AG09309 (cell line): Measurements from ENCODE around the gene SLFN12L.
"Not testable (repeated sequence)": the region's sequence is repeated elsewhere in the genome, so short reads cannot be mapped to it uniquely, and the experiment has no call there.

Experiments used
- DNase-seq: peaks from one replicate; pipeline ENCODE4 v3.0.0-alpha.2; 2010; ENCODE audit warnings: low read depth
- H3K4me3 ChIP-seq: 2 replicates; pipeline ENCODE4 v1.5.1; 2011; ENCODE audit warnings: mild to moderate bottlenecking, low read depth, low read length, moderate library complexity; ENCODE audit not compliant: control insufficient read depth
- CTCF ChIP-seq: IDR thresholded peaks from 2 replicates; pipeline ENCODE4 v1.5.1; 2011; ENCODE audit warnings: mild to moderate bottlenecking, low read depth, low read length, inconsistent platforms; ENCODE audit not compliant: insufficient read depth, control insufficient read depth; ENCODE audit errors: missing control alignments

SLFN12L gene

GRCh38 chr17:35467824-35468223 is 69.7 kb downstream of the SLFN12L start:
- DNase-seq = no peak
- no peak for TF ChIP-seq CTCF
- no peak overlapping the region for H3K4me3 ChIP-seq

DNA sequence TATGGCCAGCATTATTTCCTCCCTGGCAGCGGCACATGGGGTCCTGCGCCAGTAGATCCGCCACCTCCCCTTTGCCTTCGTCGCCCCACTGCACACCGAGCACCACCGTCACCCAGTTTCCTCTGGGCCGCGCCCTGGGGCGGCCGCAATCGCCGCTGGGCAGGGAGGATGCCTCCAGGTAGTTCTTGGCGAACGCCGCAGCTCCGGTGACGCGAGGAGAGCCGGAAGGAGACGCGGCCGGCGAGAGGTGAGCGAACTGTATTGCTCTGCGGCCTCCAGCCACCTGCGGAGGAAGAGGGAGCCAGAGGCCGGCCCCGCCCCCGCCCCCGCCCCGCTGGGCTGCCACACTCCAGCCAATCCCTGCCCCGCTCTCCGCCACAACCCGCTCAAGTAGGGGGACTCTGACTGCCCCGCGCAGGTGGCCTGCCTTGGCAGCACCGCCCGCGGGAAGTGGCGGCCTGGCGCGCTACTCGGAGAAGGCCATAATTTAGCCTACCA is 77.1 kb downstream of the SLFN12L start:
- DNase-seq = no peak

DNA sequence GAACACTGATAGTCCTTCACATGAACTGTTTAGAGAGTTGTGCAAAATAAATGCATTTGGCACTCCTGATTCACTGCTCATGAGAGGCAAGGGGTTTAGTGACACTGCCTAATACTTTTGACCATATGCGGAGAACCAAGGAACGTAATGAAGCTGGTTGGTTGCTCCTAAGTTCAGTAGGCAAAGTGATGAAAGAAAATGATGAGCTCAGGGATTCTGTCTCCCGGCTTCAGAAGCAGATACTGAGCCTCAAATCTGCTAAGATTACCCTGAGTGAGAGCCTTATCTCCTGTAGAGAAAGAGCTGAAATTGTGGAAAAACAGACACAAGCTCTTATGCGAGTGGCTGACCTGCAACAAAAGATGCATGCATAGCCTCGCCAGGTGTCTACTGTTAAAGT is 83.4 kb downstream of the SLFN12L start:
- not testable (repeated sequence) for H3K4me3 ChIP-seq, DNase-seq

More for the DNA sequence above, 77.1 kb downstream of the SLFN12L start:
- TF ChIP-seq CTCF = no peak
- H3K4me3 ChIP-seq = no peak overlapping the region

DNA sequence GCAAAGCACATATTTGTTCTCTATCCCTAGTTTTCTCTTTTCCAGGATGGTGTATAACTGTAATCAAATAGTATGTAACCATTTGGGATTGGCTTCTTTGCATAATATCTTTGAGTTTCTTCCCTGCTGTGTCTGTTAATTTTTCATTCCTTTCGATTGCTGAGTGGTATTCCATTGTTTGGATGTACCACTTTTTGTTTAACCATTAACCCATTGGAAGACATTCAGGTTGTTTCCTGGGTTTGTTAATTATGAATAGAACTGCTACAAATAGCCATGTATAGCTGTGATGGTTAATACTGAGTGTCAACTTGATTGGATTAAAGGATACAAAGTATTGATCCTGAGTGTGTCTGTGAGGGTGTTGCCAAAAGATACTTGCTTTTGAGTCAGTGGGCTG is 84.3 kb downstream of the SLFN12L start:
- H3K4me3 ChIP-seq = no peak overlapping the region
- DNase-seq = no peak
- TF ChIP-seq CTCF = no peak

GRCh38 chr17:35449371-35449931 is 88.0 kb downstream of the SLFN12L start:
- peak overlapping the region; percentile 9 for H3K4me3 ChIP-seq
- no peak for TF ChIP-seq CTCF
- DNase-seq = no peak

- no peak for TF ChIP-seq CTCF
- no peak for DNase-seq
- peak overlapping the region; percentile 67 for H3K4me3 ChIP-seq
Observed at GRCh38 chr17:35448899-35449227, 88.6 kb downstream of the SLFN12L start.

DNA sequence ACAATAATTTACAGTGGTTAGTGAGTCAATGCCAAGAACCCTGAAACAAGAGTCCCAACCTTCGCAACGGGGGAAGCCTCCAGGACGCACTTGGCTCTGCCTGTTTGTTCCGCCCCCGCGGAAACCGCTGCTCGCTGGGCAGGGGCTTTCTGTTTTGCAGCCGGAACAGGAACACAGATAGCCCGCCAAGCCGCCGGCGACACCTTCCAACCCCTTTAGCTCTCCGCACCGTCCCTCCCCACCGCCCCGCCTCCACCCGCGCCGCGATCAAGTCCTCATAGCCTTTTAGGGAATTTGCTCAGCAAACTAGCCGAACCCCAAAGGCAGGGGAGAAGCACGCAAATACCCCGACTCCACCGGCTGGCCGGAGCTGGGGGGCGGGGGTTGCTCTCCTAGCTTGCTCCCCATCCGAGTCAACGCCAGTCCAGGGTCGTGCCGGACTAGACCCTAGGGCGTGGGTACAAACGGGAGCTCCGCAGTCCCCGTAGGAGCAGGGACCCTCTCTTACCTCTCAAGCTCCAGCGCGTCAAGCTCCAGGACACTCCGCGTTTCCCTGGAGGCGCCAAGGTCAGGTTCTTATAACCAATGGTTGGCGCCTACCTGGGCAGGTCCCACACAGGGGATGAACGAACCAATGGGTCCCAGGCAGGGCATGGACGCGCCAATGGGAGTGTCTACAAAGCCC is 89.1 kb downstream of the SLFN12L start, which contains the start of gene SLFN13:
Gene SLFN13 (minus strand): TSS at position 553 of the 685 bp plus-strand sequence. CDS start 3,086 bp downstream, outside the sequence.
- H3K4me3 ChIP-seq = peak within 1 kb of the TSS; percentile 67
- TF ChIP-seq CTCF = no peak
- DNase-seq = no peak
